KOPT-K1 (cell line): ENCODE data around the gene CACNG4.

ENCODE experiments used
- H3K27ac ChIP-seq: fragments of 200-600 bp; sonication (generic); 2 replicates; pipeline ENCODE4 v1.5.1; 2016; ENCODE audit warnings: antibody characterized with exemption, mild to moderate bottlenecking, low read depth, low read length; ENCODE audit not compliant: poor library complexity, severe bottlenecking
- H3K36me3 ChIP-seq: fragments of 200-600 bp; sonication (generic); 2 replicates; pipeline ENCODE4 v1.5.1; 2017; ENCODE audit warnings: antibody characterized with exemption, mild to moderate bottlenecking, low read length, moderate library complexity; ENCODE audit not compliant: insufficient read depth
- H3K9me3 ChIP-seq: fragments of 200-600 bp; sonication (generic); 2 replicates; pipeline ENCODE4 v1.5.1; 2017; ENCODE audit warnings: antibody characterized with exemption, low read length, mild to moderate bottlenecking; ENCODE audit not compliant: insufficient read depth, poor library complexity, severe bottlenecking

CACNG4 gene

DNA sequence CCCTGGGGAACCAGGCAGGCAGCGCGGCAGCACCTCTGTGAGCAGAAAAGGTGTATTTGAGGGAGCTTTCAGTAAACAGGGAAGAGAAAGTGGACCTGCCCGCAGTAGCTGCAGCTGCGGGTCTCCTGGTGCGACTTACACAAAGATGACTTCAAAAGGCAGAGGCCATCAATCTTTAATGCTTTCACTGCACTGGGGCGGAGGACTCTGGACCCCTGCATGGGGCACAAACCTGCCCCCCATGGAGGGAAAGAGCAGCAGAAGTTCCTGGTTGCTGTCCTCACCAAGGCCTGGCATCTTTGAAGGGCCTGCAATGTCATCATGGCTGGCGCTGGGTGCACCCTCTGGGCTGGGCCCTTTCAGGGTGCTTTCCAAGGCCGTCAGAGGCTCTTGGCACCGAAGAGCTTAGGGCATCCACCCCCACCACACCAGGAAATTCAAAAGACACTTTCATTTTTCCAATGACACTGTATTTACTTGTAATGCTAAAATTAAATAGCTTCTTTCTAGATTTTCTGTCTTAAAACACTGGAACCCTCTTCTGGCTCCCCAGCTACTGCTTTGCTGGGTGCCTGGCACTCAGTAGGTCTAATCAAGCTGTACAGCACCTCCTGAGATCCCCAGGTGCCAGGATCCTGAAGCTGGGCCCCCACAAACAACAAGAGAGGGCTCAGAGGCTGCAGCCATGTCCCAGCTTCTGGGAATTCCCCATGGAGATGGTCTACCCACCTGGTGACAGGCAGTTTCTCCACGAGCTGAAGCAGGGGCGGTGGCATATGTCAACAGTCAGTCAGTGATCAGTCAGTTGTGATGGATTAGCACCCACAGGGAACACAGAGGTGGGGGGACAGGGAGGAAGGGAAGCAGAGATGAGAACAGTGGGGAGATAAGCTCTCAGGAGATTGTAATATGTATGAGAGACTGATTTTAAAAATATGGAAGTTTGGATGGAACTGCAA, 77.7 kb downstream of the CACNG4 start:
- Histone ChIP-seq H3K9me3 (peaks cover under 1% of the 10 kb centered on the region), H3K27ac (no peak overlapping the region)

DNA sequence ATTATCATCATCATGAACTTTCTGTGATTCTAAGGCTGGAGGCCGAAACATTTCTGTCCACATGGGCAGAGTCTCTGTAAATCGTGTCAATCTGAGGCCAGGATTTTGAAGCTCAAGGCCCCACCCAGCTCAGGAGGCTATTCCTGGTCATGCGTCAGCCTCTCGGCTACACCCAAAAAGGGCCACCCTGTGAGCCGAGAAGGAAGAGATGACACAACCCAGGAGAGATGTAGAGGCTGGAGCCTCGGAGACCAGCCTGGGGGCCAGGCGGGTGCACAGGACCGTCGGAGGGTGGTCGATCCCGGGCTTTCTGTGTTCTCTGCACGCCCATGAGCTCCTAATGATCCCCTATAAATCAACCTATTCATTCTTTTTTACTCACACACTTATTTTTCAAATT, 78.8 kb downstream of the CACNG4 start:
- Histone ChIP-seq H3K9me3 (peaks cover 11% of the 10 kb centered on the region), H3K36me3 (no peaks in the 10 kb centered on the region)

More for the DNA sequence above, 77.7 kb downstream of the CACNG4 start:
- no peaks in the 10 kb centered on the region for H3K36me3 ChIP-seq

DNA sequence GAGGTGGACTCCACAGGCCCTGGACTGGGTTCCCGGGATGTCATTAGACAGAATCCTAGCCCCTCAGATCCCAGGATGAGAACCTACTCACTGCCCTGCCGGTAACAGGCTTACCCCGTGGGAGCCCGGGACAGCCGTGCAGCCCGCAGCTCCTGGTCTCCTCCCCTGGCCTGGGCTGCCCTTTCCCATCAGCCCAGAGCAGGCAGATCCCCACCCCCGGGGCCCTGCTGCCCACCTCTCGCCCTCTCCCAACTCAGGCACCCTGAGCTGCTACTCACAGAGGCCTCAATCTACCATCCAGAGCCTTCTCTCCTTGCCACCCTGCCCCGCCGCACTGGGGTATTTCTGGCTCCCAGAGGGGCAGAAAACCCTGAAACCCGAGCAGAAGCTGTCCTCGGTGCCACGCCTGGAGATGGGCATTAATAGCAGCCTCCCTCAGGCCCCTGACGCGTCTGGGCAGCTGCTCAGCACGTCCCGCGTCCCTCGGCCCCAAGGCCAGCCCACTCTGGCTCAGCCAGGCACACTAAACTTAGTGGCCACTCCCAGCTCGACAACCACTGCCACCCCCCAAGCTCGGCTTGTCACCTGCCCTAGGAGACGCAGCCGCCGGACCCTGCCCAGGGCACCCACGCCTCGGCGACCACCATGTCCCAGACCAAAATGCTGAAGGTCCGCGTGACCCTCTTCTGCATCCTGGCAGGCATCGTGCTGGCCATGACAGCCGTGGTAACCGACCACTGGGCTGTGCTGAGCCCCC, 79.7 kb downstream of the CACNG4 start, which contains the start of gene CACNG1:
Gene CACNG1 (plus strand): TSS at position 539 of the 757 bp plus-strand sequence. CDS start 107 bp downstream, at position 646.
- Histone ChIP-seq H3K36me3 (no peaks in the 10 kb centered on the region), H3K27ac (no peak within 1 kb of the TSS), H3K9me3 (peaks cover 20% of the 10 kb centered on the region)

More for the DNA sequence above, 78.8 kb downstream of the CACNG4 start:
- H3K27ac ChIP-seq = no peak overlapping the region

DNA sequence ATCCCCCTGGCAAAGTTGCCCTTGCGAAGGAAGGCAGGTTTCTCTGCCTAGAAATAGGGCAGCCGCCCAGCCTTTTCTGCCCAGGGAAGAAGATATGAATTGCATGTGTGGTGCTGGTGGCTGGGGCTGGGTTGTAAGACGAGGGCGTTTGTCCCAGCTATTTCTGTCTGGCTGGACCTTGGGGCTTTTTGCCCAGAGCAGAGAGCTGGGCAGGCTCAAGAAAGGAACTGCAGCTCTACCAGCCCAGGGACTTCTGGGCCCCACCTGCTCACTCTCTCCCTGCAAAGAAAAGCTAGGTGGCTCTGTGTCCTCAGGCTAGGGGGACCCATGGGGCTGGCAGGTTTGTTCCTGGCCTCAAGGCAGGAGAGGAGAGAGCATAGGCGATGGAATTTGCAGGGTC, 80.4 kb downstream of the CACNG4 start:
- Histone ChIP-seq H3K36me3 (no peaks in the 10 kb centered on the region), H3K27ac (no peak overlapping the region), H3K9me3 (peaks cover 28% of the 10 kb centered on the region)

DNA sequence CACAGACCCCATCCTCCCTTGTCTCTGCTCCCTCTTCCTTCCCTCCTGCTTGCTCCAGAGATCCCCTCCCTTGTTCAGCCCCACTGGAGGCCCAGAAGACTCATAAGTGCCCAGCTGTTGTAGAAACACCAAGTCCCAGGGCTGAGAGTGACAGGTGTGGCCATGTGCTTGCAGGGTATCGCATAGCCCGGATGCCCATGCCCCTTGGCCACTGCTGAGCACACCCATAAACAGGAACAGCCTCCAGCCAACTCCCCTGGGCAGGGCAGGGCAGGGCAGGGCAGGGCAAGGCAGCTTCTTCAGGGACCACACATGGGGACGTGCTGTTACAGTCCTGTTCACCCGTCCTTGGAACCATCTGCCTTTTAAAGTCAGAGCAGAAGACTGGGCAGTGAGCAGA, 81.9 kb downstream of the CACNG4 start:
- Histone ChIP-seq H3K27ac (no peak overlapping the region), H3K9me3 (peaks cover 28% of the 10 kb centered on the region), H3K36me3 (no peaks in the 10 kb centered on the region)

DNA sequence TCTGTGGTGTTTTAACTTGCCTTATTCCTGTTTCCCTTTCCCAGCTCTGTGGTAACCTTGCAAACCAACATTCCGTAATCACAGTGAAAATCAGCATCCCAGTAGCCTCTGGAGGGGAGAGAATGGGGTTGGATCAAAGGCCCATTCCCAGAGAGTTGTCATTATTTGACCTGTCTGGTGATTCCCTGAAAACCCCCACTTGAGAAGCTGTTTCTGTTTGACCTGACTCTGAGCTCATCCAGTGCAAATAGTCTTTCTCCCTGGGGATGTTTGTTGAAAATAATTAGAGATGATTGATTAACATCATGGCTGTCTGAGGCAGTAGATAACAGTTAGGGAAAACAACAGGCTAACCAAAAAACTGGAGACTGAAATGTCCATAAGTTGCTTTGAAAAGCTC, 82.9 kb downstream of the CACNG4 start:
- no peaks in the 10 kb centered on the region for H3K36me3 ChIP-seq
- H3K27ac ChIP-seq = no peak overlapping the region
- peaks cover 28% of the 10 kb centered on the region for H3K9me3 ChIP-seq

DNA sequence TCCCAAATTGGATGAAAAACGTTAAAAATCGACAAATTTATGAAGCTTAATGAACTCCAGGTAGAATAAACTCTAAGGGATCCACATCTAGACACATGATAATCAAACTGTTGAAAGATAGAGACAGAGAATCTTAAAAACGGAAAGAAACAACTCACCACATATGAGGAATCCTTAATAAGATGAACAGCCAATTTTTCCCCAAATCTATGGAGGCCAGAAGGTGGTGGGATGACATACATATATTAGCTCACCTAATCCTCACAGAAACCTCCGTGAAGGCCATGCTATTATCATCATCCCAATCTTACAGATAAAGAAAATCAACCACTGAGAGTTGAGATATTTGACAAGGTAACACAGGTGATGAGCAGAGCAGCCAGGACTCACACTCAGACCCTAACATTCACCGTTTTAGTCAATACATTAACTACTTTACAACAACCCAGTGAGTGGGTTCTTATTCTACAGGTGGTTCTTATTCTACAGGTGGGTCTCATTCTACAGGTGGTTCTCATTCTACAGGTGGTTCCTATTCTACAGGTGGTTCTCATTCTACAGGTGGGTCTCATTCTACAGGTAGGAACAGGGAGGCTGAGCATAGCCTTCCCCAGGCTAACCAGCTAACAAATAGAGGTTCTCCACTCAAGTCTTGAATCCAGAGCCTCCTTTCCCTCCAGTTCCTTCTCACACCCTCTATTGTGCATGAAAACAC, 84.7 kb downstream of the CACNG4 start:
- no peak overlapping the region for H3K27ac ChIP-seq
- H3K36me3 ChIP-seq = no peaks in the 10 kb centered on the region
- peaks cover 28% of the 10 kb centered on the region for H3K9me3 ChIP-seq

DNA sequence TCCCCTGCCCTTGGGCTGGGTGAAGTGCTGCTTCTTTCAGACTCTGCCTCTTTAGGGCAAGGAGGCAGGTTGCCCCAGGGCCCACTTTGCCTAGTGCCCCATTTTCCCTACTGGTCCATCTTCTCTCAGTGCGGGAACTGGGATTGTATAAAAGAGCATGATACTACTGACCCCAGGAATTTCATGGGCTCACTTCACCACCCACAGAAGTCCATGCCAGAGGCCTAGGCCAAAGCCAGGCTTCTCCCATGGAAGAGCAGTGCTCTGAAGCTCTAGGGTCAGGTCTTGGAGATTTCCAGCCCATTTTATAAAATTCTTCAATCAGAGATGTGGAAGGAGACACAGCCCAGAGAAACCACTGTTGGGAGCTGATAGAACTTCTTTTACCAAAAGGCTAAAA, 85.6 kb downstream of the CACNG4 start:
- Histone ChIP-seq H3K36me3 (no peaks in the 10 kb centered on the region), H3K27ac (no peak overlapping the region)

DNA sequence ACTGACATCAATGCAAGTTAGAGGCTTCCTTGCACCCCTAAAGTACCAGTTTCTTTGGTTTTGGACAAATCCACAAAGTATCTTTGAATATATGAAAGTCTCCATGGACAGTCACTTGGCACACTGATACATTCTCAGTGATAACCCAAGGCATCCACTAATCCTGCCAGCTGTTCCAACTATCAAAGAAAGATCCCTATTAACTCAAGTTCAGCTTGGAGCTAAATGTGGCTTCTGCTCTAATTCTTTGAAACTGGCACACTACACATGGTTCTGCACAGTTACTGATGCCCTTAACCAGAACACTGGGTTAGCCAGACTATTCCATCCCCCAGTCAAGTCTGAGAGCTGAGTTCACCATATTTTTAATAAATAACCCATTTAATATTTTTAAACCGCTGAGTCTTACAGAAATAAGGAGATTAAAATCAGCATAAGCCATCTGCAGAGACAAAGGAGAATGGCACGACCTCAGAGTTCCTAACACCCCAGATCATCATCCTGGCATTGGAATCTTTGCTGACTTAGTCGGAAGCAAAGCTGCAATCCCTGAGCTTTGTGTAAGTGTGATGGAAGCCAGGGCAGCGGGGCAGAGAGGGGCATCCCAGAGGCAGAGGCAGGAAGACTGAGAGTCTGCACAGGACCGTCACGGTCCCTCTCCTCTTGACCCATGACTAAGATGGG, 86.1 kb downstream of the CACNG4 start:
- Histone ChIP-seq H3K36me3 (no peaks in the 10 kb centered on the region), H3K27ac (no peak overlapping the region), H3K9me3 (peaks cover 28% of the 10 kb centered on the region)

More for the DNA sequence above, 85.6 kb downstream of the CACNG4 start:
- H3K9me3 ChIP-seq = peaks cover 28% of the 10 kb centered on the region

DNA sequence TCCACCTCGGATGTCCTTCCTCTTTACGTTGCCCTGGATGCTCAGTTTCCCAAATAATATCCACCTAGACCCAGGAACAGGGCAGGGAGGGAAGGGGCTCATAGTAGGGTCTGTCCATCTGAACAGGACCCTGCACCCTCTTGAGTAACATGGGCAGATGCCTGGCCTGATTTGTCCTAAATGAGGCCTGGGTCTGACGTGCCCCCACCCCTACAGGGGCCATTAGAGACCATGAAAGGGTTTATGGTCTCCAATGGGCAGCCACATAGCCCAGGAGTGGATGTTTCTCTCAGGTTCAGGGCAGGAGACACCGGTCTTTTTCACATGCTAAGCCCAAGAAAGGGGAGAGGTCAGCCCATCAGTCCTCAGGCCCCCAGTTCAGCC, 86.6 kb downstream of the CACNG4 start:
- Histone ChIP-seq H3K36me3 (no peaks in the 10 kb centered on the region), H3K27ac (no peak overlapping the region), H3K9me3 (peaks cover 28% of the 10 kb centered on the region)

DNA sequence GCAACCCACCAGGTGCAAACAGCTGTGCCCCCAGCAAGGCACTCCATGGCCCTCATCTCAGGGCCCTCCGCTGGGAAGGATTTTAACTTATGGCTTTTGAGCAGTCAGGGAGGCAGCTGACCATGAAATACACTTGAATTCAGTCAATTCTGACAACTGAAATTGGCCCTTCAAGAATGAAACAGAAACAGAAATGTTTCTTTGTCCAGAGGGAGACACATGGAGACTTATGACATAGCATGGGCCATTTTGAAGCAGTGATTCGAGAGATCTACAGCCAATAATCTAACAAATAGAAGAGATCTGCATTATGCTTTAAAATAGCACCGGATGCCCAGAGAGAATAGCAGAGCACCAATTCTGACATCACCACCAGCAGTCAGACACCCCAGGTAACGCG, 87.3 kb downstream of the CACNG4 start:
- Histone ChIP-seq H3K36me3 (no peaks in the 10 kb centered on the region), H3K9me3 (peaks cover 28% of the 10 kb centered on the region), H3K27ac (no peak overlapping the region)

DNA sequence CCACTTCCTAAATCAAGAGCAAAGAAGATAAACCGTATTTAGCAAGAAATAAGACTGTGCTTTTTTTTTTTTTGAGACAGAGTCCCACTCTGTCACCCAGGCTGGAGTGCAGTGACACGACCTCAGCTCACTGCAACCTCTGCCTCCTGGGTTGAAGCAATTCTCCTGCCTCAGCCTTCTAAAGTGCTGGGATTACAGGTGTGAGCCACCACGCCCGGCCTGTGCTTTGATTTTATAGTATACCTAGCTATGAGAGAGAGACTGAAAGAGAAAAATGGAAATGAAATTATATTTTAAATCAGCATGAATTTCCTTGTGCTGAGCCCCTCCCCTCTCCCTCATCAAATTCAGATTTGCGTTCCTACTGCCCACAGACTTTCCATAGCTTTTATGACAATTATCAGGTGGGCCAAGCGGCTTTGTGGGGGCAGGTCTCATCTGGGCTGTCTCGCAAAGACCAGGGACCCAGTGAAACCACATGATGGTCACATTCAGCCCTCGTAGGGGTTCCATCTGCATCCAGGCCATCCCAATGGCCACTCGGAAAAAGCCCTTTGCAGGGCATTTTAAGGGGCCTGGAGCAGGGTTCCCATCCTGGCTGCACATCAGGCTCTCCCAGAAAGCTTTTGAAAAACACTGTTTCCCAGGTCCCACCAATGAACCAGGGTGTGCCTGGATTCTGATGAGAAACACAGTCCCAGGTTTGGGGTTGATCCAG, 88.4 kb downstream of the CACNG4 start:
- Histone ChIP-seq H3K27ac (no peak overlapping the region), H3K36me3 (no peaks in the 10 kb centered on the region), H3K9me3 (peaks cover 21% of the 10 kb centered on the region)

DNA sequence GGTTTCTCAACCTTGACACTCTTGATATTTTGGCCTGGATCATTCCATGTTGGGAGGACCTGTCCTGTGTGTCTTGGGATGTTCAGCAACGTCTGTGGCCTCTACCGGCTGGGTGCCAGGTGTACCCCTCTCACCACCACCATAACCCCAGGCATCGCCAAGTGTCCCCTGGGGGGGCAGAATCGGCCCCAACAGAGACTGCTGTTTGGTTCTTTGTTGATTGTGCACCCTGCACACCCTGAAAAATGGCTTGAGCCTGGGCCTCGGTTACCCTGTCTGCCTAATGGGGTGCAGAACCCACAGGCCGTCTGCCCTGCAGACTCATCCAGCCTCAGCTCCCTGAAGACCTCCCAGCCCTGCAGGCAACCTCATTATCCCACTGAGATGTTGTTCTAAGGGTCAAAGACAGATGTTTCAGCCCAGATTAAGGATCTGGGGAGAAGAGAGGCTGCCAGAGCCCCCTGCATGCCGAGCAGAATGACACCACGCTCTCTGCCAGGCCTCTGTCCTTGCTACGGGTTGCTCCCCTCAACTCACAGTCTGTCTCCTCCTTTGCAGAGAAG, 89.0 kb downstream of the CACNG4 start:
- Histone ChIP-seq H3K36me3 (no peaks in the 10 kb centered on the region), H3K9me3 (peaks cover 14% of the 10 kb centered on the region), H3K27ac (no peak overlapping the region)
